K562 treated with DMSO at 1 percent for 24 hours (cell line): ENCODE data around the gene OR8K1. TPM values are rescaled to one million over a fixed set of nuclear protein-coding genes. Genes with fewer than 3 reads are reported as not detected.

Experiments used
- total RNA-seq: library from RNA; unstranded; fragments of 300-600 nt; gene quantifications from 2 replicates; pipeline ENCODE4 v1.2.3, GENCODE V29; 2022; ENCODE audit warnings: low read depth; ENCODE audit not compliant: insufficient read depth

OR8K1 gene
- not detected in 2 replicates for total RNA-seq

DNA sequence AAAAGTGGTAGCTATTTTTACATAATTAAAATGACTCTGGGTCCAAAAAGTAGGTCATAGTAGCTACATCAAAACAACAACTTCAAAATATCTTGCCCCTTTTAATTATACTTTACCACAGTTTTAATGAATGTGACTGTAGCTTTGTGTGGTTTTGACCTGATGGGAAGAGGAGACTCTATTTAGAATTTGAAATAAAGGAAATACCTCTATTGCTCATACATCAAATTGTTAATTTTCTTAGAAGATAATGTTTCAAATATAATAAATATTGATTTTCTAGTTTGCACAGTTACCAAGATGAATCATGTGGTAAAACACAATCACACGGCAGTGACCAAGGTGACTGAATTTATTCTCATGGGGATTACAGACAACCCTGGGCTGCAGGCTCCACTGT is at the start of gene OR8K1:
Gene OR8K1, plus strand, starts transcription at position 301 of the 400 bp plus-strand sequence. Its CDS starts 0 bp downstream, at position 301.

DNA sequence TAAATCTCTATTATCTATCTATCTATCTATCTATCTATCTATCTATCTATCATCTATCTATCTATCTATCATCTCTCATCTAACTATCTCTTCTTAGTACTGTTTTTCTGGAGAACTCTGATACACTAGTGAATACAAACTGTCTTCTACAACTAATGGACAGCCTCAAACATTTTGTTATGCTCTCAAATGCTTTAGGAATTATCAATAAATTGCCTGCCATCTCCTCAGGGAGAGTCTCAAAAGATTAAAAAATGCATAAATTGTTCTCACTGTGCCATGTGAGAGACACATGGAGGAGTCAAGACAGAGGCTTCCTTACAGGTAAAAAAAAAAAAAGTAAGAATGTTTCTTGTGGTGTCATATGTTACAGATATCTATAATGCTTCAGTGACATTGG is 31.0 kb upstream of the OR8K1 start, which contains the start of gene OR8K3:
Gene OR8K3, plus strand, starts transcription at position 301 of the 400 bp plus-strand sequence. CDS start 3,163 bp downstream, outside the sequence.

DNA sequence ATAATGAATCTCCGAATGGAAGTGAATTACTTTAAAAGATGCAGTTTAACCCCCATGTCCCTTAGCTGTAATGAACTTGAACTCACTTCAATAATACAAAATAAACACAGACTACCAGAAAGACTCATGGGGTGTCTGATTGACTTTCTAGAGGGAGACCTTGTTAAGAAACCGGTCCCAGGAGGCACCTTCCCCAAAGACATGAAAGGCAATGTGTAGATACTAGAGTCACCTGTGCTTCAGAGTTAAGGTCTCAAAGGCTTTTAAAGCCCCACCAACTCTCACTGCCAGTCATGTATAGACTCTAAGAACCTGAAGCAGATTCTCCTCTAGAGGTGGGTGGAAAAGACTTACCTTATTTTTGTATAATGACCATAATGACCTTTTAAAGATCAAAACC is 8.2 kb downstream of the OR8K1 start, which contains the start of gene OR8J1:
Gene OR8J1, plus strand, starts transcription at position 301 of the 400 bp plus-strand sequence. CDS start 5,956 bp downstream, outside the sequence.

DNA sequence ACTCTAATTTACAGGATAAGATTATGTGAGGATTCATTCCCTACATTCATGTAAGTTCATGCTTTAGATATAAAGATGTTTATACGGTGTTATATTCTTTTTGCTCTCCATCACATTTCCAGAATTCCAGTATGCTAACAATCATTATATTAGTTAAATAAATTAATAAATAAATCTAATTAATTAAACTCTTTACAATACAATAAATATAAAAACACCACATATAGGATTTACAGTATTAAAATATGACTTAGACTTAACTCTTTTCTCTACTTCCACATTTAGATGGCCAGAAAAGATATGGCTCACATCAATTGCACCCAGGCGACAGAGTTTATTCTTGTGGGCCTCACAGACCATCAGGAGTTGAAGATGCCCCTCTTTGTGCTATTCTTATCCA is 29.5 kb downstream of the OR8K1 start, which contains the start of gene OR8U1:
Gene OR8U1, plus strand, starts transcription at position 301 of the 400 bp plus-strand sequence. Its CDS starts 0 bp downstream, at position 301.

Other genes starting within 250 kb of the OR8K1 start
- gene OR8H2, start 242.4 kb upstream of the OR8K1 start, total RNA-seq, result not detected in 2 replicates
- gene OR8H3, start 223.7 kb upstream of the OR8K1 start, total RNA-seq, result not detected in 2 replicates
- gene OR8J3, start 205.8 kb upstream of the OR8K1 start, total RNA-seq, result not detected in 2 replicates
- not detected in 2 replicates for gene OR8K5, start 185.7 kb upstream of the OR8K1 start, total RNA-seq
- not detected in 2 replicates for gene OR5J2, start 169.4 kb upstream of the OR8K1 start, total RNA-seq
- not detected in 2 replicates for gene OR5T2, start 111.8 kb upstream of the OR8K1 start, total RNA-seq
- not detected in 2 replicates for gene OR5T3, start 93.8 kb upstream of the OR8K1 start, total RNA-seq
- not detected in 2 replicates for gene OR5T1, start 71.9 kb upstream of the OR8K1 start, total RNA-seq
- gene OR8H1, start 53.8 kb upstream of the OR8K1 start, total RNA-seq, result not detected in 2 replicates
- not detected in 2 replicates for gene OR8K3, start 30.9 kb upstream of the OR8K1 start, total RNA-seq
- gene OR8J1, start 8.3 kb downstream of the OR8K1 start, total RNA-seq, result not detected in 2 replicates
- gene OR8U1, start 29.6 kb downstream of the OR8K1 start, total RNA-seq, result not detected in 2 replicates
- gene OR5AL1, start 66.7 kb downstream of the OR8K1 start, total RNA-seq, result not detected in 2 replicates
- gene OR5M3, start 127.3 kb downstream of the OR8K1 start, total RNA-seq, result not detected in 2 replicates
- not detected in 2 replicates for gene OR5M8, start 145.3 kb downstream of the OR8K1 start, total RNA-seq
- not detected in 2 replicates for gene OR5M11, start 197.2 kb downstream of the OR8K1 start, total RNA-seq
- gene OR5M10, start 231.7 kb downstream of the OR8K1 start, total RNA-seq, result not detected in 2 replicates